IPS-15b (cell line): ENCODE results near the gene KCTD12.

Experiments
- H3K27me3 ChIP-seq: one replicate; pipeline ENCODE4 v1.6.1; 2013; ENCODE audit warnings: low read length; ENCODE audit not compliant: control insufficient read depth, insufficient read depth
- H3K36me3 ChIP-seq: one replicate; pipeline ENCODE4 v1.6.1; 2013; ENCODE audit warnings: low read length; ENCODE audit not compliant: control insufficient read depth, insufficient read depth
- H3K4me1 ChIP-seq: one replicate; pipeline ENCODE4 v1.6.1; 2013; ENCODE audit warnings: mild to moderate bottlenecking, low read length; ENCODE audit not compliant: control insufficient read depth, insufficient read depth
- H3K4me3 ChIP-seq: one replicate; pipeline ENCODE4 v1.5.1; 2013; ENCODE audit warnings: low read depth, low read length
- H3K9ac ChIP-seq: one replicate; pipeline ENCODE4 v1.6.1; 2013; ENCODE audit warnings: low read depth, mild to moderate bottlenecking, low read length
- H3K9me3 ChIP-seq: one replicate; pipeline ENCODE4 v1.6.1; 2013; ENCODE audit warnings: mild to moderate bottlenecking, low read length; ENCODE audit not compliant: control insufficient read depth, insufficient read depth

KCTD12 gene

DNA sequence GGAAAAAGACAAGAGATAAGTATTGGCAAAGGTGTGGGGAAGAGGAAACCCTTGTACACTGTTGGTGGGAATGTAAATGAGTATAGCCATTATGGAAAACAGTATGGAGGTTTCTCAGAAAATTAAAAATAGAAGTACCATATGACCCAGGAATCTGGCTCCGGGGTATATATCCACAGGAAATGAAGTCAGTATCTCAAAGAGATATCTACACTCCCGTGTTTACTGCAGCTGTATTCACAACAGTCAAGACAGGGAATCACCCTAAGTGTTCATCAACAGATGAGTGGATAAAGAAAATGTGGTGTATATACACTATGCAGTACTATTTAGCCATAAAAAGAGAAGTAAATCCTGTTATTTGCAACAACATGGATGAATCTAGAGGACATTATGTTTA is 13.5 kb downstream of the KCTD12 start:
- H3K9me3 ChIP-seq, result no peaks in the 10 kb centered on the region
- no peaks in the 10 kb centered on the region for H3K4me1 ChIP-seq
- H3K4me3 ChIP-seq, result no peak overlapping the region
- H3K9ac ChIP-seq, result no peak overlapping the region
- no peaks in the 10 kb centered on the region for H3K27me3 ChIP-seq
- H3K36me3 ChIP-seq, result no peaks in the 10 kb centered on the region

DNA sequence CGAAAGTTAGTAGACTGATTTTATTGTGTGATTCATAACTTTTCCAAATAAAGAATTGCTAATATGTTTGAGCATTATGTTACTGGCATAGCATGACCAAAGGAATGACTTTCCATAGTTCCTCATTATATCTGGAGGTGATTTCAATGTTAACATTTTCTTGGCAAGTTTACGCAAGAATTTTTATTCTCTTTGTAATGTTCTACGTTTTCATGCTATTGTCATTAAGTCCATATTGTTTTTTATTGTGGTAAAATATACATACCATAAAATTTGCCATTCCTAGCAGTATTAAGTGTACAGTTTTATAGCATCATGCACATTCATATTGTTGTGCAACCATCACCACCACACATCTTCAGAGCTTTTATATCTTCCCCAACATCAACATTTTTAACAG is 14.8 kb downstream of the KCTD12 start:
- Histone ChIP-seq H3K27me3 (no peaks in the 10 kb centered on the region), H3K9me3 (no peaks in the 10 kb centered on the region), H3K4me1 (no peaks in the 10 kb centered on the region), H3K36me3 (no peaks in the 10 kb centered on the region), H3K4me3 (no peak overlapping the region), H3K9ac (no peak overlapping the region)

DNA sequence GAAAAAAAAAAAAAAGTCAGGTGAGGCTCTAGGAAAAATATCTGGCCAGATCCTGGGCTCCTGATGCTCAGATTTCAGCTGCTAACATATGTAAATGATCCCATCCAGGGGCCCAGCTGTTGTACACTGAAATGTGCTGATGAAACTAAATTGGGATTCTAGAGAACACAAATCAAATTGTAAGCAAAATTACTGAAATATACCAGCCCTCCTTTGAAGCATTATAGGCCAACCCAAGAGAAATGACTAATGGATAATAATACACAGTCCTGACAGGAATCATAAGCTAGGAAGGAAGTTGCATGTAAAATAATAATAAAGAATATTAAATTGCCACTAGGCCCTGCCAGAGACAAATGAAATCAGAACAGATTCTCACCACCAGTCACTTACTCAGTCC is 17.8 kb downstream of the KCTD12 start:
- no peaks in the 10 kb centered on the region for H3K4me1 ChIP-seq

DNA sequence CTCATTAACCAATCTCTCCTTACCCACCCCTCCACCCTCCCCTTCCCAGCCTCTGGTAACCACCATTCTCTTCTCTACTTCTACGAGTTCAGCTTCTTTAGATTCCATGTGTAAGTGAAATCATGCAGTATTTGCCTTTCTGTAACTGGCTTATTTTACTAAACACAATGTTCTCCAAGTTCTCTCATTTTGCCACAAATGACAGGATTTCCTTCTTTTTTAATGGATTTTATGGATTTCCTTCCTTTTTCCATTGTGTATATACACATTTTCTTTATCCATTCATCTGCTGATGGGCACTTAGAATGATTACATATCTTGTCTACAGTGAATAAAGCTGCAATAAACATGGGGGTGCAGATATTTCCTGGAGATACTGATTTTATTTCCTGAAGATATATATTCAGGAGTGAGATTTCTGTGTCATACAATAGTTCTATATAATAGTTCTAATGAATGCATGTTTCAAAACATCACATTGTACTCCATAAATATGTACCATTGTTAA is 20.2 kb downstream of the KCTD12 start:
- Histone ChIP-seq H3K9me3 (no peaks in the 10 kb centered on the region), H3K36me3 (no peaks in the 10 kb centered on the region), H3K4me3 (no peak overlapping the region), H3K9ac (no peak overlapping the region), H3K27me3 (no peaks in the 10 kb centered on the region), H3K4me1 (peaks cover 2% of the 10 kb centered on the region)

More for the DNA sequence above, 17.8 kb downstream of the KCTD12 start:
- Histone ChIP-seq H3K4me3 (no peak overlapping the region), H3K27me3 (no peaks in the 10 kb centered on the region), H3K36me3 (no peaks in the 10 kb centered on the region), H3K9ac (no peak overlapping the region), H3K9me3 (no peaks in the 10 kb centered on the region)

- H3K36me3 ChIP-seq, result no peaks in the 10 kb centered on the region
Measured at GRCh38 chr13:76865109-76865508, 21.1 kb downstream of the KCTD12 start.

GRCh38 chr13:76864259-76864658 is 21.9 kb downstream of the KCTD12 start:
- H3K4me3 ChIP-seq, result no peak overlapping the region
- H3K9me3 ChIP-seq, result no peaks in the 10 kb centered on the region
- H3K36me3 ChIP-seq, result no peaks in the 10 kb centered on the region
- H3K9ac ChIP-seq, result no peak overlapping the region
- H3K4me1 ChIP-seq, result peaks cover 2% of the 10 kb centered on the region
- H3K27me3 ChIP-seq, result no peaks in the 10 kb centered on the region

More at GRCh38 chr13:76865109-76865508, 21.1 kb downstream of the KCTD12 start:
- no peaks in the 10 kb centered on the region for H3K27me3 ChIP-seq
- H3K4me1 ChIP-seq, result peaks cover 2% of the 10 kb centered on the region
- no peak overlapping the region for H3K9ac ChIP-seq
- no peak overlapping the region for H3K4me3 ChIP-seq
- H3K9me3 ChIP-seq, result no peaks in the 10 kb centered on the region

- Histone ChIP-seq H3K36me3 (no peaks in the 10 kb centered on the region), H3K27me3 (no peaks in the 10 kb centered on the region), H3K9me3 (no peaks in the 10 kb centered on the region), H3K4me3 (no peak overlapping the region), H3K4me1 (peaks cover 2% of the 10 kb centered on the region), H3K9ac (no peak overlapping the region)
Measured at GRCh38 chr13:76863022-76863421, 23.2 kb downstream of the KCTD12 start.

DNA sequence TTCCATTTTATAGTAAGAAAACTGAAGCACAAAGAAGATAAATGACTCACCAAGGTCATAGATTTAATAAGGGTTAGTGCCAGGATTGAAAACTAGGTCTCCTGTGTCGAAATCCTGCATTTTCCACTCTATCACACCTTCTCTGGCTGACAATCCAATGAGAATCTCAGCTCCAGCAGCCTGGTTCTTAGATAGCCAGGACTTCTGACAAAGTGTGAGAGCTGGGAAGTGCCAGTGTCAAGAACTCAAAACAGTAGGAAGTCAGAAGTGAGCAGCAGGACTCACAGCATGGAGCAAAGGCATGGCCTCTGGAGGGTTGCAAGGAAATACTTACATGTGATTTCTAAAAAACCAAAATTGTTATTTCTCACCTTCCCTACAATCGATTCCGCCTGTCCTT is 24.3 kb downstream of the KCTD12 start:
- peaks cover 2% of the 10 kb centered on the region for H3K4me1 ChIP-seq
- no peaks in the 10 kb centered on the region for H3K9me3 ChIP-seq
- no peaks in the 10 kb centered on the region for H3K27me3 ChIP-seq
- no peak overlapping the region for H3K9ac ChIP-seq
- H3K36me3 ChIP-seq, result no peaks in the 10 kb centered on the region
- no peak overlapping the region for H3K4me3 ChIP-seq

- no peaks in the 10 kb centered on the region for H3K36me3 ChIP-seq
- H3K9me3 ChIP-seq, result no peaks in the 10 kb centered on the region
- no peaks in the 10 kb centered on the region for H3K27me3 ChIP-seq
Measured at GRCh38 chr13:76860706-76861105, 25.5 kb downstream of the KCTD12 start.

GRCh38 chr13:76854894-76855293 is 31.3 kb downstream of the KCTD12 start:
- Histone ChIP-seq H3K36me3 (no peaks in the 10 kb centered on the region), H3K4me3 (no peak overlapping the region), H3K27me3 (no peaks in the 10 kb centered on the region), H3K9ac (no peak overlapping the region), H3K9me3 (no peaks in the 10 kb centered on the region), H3K4me1 (no peaks in the 10 kb centered on the region)

More at GRCh38 chr13:76860706-76861105, 25.5 kb downstream of the KCTD12 start:
- no peak overlapping the region for H3K4me3 ChIP-seq
- H3K9ac ChIP-seq, result no peak overlapping the region
- H3K4me1 ChIP-seq, result peaks cover 2% of the 10 kb centered on the region

DNA sequence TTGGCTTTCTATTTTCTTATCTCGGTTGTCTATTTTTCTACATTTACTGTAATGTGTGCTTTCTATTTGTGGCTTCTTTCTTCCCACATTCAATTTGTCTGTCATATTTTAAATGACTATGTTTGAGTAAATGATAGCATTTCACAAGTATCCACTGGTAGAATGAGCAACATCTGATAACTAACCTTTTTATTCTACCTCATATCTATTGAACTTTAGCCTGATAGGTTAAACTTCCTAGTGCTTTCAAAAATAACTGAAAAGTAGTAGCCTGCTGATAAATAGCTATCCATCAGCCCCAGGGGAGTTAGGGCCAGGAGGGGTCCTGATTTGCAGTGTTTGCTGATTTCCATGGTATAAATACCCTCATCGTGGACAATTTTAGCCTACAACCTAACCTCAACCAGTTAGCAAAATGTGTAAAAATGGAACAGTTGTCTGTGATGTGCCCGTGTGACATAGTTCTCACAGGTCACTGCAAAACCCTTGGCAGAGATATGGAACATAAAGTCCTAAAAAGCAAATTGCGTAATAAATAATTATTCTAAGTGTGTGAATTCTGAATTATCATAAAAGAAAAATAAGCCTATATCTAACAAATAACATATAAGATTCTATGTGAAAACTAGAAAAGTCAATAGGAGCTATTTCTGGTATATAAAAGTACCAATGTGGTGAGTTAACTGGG is 32.1 kb downstream of the KCTD12 start:
- Histone ChIP-seq H3K4me3 (no peak overlapping the region), H3K4me1 (no peaks in the 10 kb centered on the region), H3K36me3 (no peaks in the 10 kb centered on the region), H3K9ac (no peak overlapping the region), H3K27me3 (no peaks in the 10 kb centered on the region), H3K9me3 (no peaks in the 10 kb centered on the region)

DNA sequence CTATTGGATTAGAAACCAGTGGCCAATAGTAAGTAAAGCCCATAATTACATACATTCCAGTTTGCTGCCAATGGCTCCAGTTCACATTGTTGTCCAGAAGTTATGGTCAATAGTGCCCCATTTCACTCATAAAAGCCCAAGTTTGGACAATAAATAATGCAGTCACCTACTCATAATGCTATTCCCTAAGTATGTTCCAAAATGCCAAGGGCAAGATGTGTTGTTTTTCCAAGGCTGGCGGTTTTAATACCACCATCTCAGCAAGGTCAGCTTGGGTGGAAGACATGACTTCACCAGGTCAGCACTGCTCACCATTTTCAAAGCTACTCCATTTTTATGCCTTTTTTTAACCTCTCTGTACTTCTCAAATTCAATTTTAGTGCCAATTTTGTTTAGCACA is 32.7 kb downstream of the KCTD12 start:
- no peak overlapping the region for H3K4me3 ChIP-seq
- no peaks in the 10 kb centered on the region for H3K27me3 ChIP-seq
- H3K4me1 ChIP-seq, result no peaks in the 10 kb centered on the region
- H3K9me3 ChIP-seq, result no peaks in the 10 kb centered on the region
- H3K9ac ChIP-seq, result no peak overlapping the region
- H3K36me3 ChIP-seq, result no peaks in the 10 kb centered on the region
